Spinal cord (tissue), 10 donors: ENCODE results near the gene BOK. TPM values are rescaled to one million over a fixed set of nuclear protein-coding genes. Genes with fewer than 3 reads are reported as not detected.

ENCODE experiments used
- DNase-seq, 6 donors: peaks; one replicate each; pipeline versions ENCODE4 v3.0.0 to v3.0.0-alpha.2; 2013 to 2015; ENCODE audit warnings: low spot score in 6 of 6, low read depth in 4 of 6
- H3K27ac ChIP-seq: one replicate; pipeline ENCODE4 v1.5.1; 2013; ENCODE audit warnings: low read depth, low read length, control low read depth
- H3K27me3 ChIP-seq: one replicate; pipeline ENCODE4 v1.6.1; 2013; ENCODE audit warnings: low read length; ENCODE audit not compliant: control insufficient read depth, insufficient read depth
- H3K36me3 ChIP-seq: one replicate; pipeline ENCODE4 v1.6.1; 2013; ENCODE audit warnings: low read length; ENCODE audit not compliant: control insufficient read depth, insufficient read depth
- H3K4me1 ChIP-seq: one replicate; pipeline ENCODE4 v1.6.1; 2013; ENCODE audit warnings: low read length; ENCODE audit not compliant: control insufficient read depth, insufficient read depth
- H3K4me3 ChIP-seq: one replicate; pipeline ENCODE4 v1.5.1; 2013; ENCODE audit warnings: low read depth, low read length, control low read depth
- H3K9me3 ChIP-seq: one replicate; pipeline ENCODE4 v1.6.1; 2013; ENCODE audit warnings: low read length; ENCODE audit not compliant: control insufficient read depth, insufficient read depth
- WGBS: methylation state at CpG from one replicate; pipeline ENCODE4 v1.1.5; 2013; ENCODE audit warnings: missing lambda C conversion rate; ENCODE audit not compliant: insufficient coverage; 5-methylcytosine and 5-hydroxymethylcytosine counted together
- polyA plus RNA-seq, 2 donors: library from polyadenylated mRNA; unstranded; fragments of 120-200 nt; gene quantifications; one replicate each; pipeline ENCODE4 v1.2.1, GENCODE V29; 2013; ENCODE audit not compliant: insufficient read length in 2 of 2
- small RNA-seq: library from RNA; depleted of rRNA; stranded (forward); fragments of <200 nt; gene quantifications from one replicate; pipeline ENCODE3, GENCODE V24; 2014; ENCODE audit warnings: low replicate concordance
- total RNA-seq, 2 donors: library from RNA; depleted of rRNA in 1 of 2; stranded (reverse); fragments of 120-200 nt in 1 of 2; fragments of >200 nt in 1 of 2; gene quantifications; one replicate each; pipeline versions ENCODE4 v1.2.3 to v1.2.4, GENCODE V29; 2013 to 2014
- donor health status: healthy.

The BOK gene
- total and polyA plus RNA-seq, 4 donors: 15.5 to 52.7 (median 37.3) TPM

DNA sequence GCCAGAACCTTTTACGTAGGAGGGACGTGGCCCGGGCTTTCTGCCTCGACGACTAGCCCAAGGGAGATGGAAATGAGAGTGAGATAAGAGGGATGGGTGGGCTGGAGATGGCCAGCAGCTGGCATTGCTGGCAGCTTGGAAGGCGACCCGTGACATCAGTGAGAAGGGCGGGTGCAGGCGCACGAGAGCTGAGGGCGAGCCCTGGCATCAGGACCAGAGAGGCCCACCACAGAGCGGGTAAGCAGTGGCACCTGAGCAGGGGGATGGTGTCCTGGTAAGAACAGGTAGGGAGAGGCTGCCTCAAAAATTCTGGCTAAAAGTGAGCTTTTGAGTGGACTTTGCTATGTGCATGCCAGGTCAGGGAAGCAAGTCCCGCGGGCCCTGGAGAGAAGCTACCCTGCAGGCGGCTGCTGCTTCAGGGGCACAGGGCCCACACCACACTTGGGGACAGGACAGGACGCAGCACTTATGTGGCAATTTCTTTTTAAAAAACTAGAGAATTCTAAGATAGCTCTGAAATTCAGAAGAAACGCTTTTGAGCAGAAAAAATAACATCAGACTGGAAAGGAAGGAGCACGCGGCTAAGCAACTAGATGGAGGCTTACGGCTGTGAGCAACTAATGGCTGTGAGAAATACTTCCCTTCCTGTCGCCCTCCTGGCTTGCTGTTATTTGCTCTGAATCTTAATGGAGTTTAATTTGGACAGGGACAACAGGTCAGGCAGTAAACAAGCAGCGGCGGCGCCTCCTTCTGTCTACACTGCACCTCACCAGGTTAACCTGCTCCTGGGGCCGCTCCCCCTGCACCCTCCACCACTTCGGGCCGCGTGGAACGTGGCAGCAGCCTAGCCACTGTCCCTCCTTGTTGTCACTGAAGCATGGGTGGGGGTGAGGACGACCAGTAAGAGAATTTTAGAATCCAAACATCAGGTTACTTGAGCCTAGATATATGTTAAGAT lies 57.9 kb downstream of the BOK start:
- Histone ChIP-seq H3K36me3 (peaks cover 39% of the 10 kb centered on the region), H3K27me3 (no peaks in the 10 kb centered on the region), H3K27ac (no peak overlapping the region), H3K4me3 (no peak overlapping the region), H3K9me3 (no peaks in the 10 kb centered on the region), H3K4me1 (peaks cover 18% of the 10 kb centered on the region)
- DNase-seq: no peak
- WGBS: 91% methylated on average over 18 of the region's 30 CpGs

DNA sequence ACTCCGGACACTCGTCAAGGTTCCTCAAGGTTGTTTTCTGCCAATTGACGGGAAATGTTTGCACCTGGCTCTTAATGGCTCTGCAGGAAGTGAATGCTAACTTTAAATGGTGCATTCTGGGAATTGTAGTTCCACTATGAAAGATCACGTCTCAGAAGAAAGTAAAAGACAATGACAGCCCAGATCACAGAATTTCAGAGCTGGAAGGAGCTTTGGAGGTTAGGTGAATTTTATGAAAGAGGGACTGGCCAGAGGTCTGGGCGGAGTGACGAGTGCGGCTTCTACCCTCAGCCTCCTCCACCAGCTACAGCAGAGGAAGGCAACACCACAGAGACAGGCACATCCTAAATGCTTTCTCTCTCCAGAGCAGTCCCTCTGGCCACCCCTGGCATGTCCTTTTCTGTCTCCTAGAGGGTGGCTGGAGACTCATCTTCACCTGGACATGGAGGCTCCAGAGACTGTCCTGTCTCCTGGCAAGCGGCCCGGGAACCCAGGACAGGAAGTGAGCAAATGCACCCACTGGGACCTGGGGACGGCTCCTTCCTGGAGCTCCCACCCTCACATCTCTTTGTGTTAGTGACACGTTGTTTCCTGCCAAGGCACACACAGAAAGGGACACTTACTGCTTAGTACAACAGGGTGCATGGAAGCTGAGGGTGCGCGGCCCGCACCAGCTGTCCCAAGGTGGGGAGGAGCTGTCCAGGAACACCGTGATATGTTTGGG lies 59.0 kb downstream of the BOK start:
- H3K36me3 ChIP-seq: peaks cover 43% of the 10 kb centered on the region
- WGBS: 76% methylated on average over 12 of the region's 15 CpGs
- H3K4me3 ChIP-seq: peak overlapping the region; percentile 12
- no peaks in the 10 kb centered on the region for H3K27me3 ChIP-seq
- peak overlapping the region; percentile 16 for H3K27ac ChIP-seq
- peak in 2 of 6 donors; percentile 37 to 82 for DNase-seq
- no peaks in the 10 kb centered on the region for H3K9me3 ChIP-seq
- H3K4me1 ChIP-seq: peaks cover 18% of the 10 kb centered on the region

DNA sequence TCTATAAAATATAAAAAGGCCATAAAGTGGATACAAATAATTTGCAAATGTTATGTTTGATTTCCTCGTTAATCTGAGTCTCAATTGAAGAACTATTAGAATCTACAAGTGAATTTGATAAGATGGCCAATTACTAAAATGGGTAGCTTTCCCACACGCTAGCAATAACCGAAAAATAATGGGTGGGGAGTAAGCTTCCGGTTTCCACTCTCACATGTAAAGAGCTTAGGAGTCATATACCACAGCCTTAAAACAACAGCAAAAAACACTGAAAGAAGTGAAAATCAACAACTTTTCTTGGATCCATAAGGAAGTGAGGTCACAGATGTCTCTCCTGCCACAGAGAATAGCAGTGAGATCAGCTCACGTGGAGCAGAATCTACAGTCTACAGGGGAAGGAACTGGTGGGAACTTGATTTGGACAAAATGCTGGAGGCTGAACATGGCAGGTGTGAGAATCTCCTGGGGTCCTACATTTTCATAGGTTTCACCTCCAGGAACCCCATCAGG lies 59.8 kb downstream of the BOK start:
- no peaks in the 10 kb centered on the region for H3K9me3 ChIP-seq
- no peaks in the 10 kb centered on the region for H3K27me3 ChIP-seq
- H3K36me3 ChIP-seq: peaks cover 49% of the 10 kb centered on the region
- no peak overlapping the region for H3K4me3 ChIP-seq
- no peak overlapping the region for H3K27ac ChIP-seq
- WGBS: 86% methylated on average over 1 of the region's 5 CpGs
- H3K4me1 ChIP-seq: peaks cover 18% of the 10 kb centered on the region
- DNase-seq: no peak

DNA sequence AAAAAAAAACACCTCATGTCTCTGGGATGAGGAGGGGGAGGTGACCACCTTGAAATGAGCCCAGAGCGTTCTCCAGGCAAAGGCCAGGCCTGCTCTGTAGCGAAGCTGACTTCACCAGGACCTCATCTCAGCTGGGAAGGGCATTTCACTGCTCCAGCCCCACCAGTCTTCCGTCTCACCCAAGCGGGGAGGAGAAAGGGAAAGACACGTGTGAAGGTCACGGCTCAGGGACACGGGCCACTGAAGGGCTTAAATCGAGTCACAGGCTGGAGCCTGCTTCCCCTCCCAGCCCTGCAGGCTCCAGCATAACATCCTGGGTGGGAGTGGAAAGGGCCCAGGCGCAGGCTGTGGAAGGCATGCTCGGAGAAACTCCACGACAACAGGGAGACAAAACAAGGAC lies 60.3 kb downstream of the BOK start:
- H3K4me1 ChIP-seq: peaks cover 18% of the 10 kb centered on the region
- DNase-seq: no peak
- no peak overlapping the region for H3K27ac ChIP-seq
- no peaks in the 10 kb centered on the region for H3K9me3 ChIP-seq
- 86% methylated on average over 11 of the region's 11 CpGs for WGBS
- no peak overlapping the region for H3K4me3 ChIP-seq
- H3K27me3 ChIP-seq: no peaks in the 10 kb centered on the region
- H3K36me3 ChIP-seq: peaks cover 48% of the 10 kb centered on the region

DNA sequence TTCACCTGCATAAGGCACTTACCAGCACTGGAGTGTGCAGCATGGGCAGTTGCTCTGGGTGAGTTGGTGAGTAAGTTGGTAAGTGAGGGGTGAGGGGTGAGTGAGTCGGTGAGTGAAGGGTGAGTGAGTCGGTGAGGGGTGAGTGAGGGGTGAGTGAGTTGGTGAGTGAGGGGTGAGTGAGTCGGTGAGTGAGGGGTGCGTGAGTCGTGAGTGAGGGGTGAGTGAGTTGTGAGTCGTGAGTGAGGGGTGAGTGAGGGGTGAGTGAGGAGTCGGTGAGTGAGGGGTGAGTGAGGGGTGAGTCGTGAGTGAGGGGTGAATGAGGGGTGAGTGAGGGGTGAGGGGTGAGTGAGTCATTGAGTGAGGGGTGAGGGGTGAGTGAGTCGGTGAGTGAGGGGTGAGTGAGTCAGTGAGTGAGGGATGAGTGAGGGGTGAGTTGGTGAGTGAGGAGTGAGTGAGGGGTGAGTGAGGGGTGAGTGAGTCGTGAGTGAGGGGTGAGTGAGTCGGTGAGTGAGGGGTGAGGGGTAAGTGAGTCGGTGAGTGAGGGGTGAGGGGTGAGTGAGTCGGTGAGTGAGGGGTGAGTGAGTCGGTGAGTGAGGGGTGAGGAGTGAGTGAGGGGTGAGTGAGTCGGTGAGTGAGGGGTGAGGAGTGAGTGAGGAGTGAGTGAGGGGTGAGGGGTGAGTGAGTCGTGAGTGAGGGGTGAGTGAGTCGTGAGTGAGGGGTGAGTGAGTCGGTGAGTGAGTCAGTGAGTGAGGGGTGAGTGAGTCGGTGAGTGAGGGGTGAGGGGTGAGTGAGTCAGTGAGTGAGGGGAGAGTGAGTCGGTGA lies 61.3 kb downstream of the BOK start:
- H3K27ac ChIP-seq: no peak overlapping the region
- 88% methylated on average over 14 of the region's 20 CpGs for WGBS
- DNase-seq: no peak

DNA sequence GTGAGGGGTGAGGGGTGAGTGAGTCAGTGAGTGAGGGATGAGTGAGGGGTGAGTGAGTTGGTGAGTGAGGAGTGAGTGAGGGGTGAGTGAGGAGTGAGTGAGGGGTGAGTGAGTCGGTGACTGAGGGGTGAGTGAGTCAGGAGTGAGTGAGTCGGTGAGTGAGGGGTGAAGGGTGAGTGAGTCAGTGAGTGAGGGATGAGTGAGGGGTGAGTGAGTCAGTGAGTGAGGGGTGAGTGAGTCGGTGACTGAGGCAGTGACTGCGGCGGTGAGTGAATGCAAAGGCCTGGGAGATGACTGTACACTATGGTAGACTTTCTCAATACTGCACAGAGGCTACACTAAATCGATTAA lies 61.8 kb downstream of the BOK start:
- H3K27ac ChIP-seq: no peak overlapping the region
- 100% methylated on average over 2 of the region's 6 CpGs for WGBS

More for the DNA sequence above, 61.3 kb downstream of the BOK start:
- H3K9me3 ChIP-seq: no peaks in the 10 kb centered on the region
- no peak overlapping the region for H3K4me3 ChIP-seq
- H3K36me3 ChIP-seq: peaks cover 48% of the 10 kb centered on the region
- H3K4me1 ChIP-seq: peaks cover 18% of the 10 kb centered on the region
- H3K27me3 ChIP-seq: no peaks in the 10 kb centered on the region

More for the DNA sequence above, 61.8 kb downstream of the BOK start:
- H3K36me3 ChIP-seq: peaks cover 46% of the 10 kb centered on the region
- no peaks in the 10 kb centered on the region for H3K27me3 ChIP-seq
- no peak overlapping the region for H3K4me3 ChIP-seq
- peaks cover 18% of the 10 kb centered on the region for H3K4me1 ChIP-seq
- no peaks in the 10 kb centered on the region for H3K9me3 ChIP-seq
- DNase-seq: no peak

Small RNAs within 50 kb of the gene (small RNA-seq; reads per million reads assigned to genes)
- gene RNA5SP122: not detected

Other genes with a start within 250 kb of the BOK start
- 100 to 1,000 TPM; 304 to 355 TPM for gene HDLBP, start 243.1 kb upstream of the BOK start, total RNA-seq
- 100 to 1,000 TPM; 230 to 270 TPM for gene HDLBP, start 243.1 kb upstream of the BOK start, polyA plus RNA-seq
- gene SEPTIN2, start 242.8 kb upstream of the BOK start, total RNA-seq: 100 to 1,000 TPM; 461 to 582 TPM
- 100 to 1,000 TPM; 460 to 553 TPM for gene SEPTIN2, start 242.8 kb upstream of the BOK start, polyA plus RNA-seq
- gene FARP2, start 202.5 kb upstream of the BOK start, total RNA-seq: 10 to 100 TPM; 59.6 to 67.3 TPM
- 10 to 100 TPM; 37.5 to 44.6 TPM for gene FARP2, start 202.5 kb upstream of the BOK start, polyA plus RNA-seq
- 100 to 1,000 TPM; 134 to 165 TPM for gene STK25, start 50.2 kb upstream of the BOK start, total RNA-seq
- 100 to 1,000 TPM; 216 to 255 TPM for gene STK25, start 50.2 kb upstream of the BOK start, polyA plus RNA-seq
- 10 to 100 TPM; 18.5 to 45.8 TPM for gene THAP4, start 78.4 kb downstream of the BOK start, total RNA-seq
- gene THAP4, start 78.4 kb downstream of the BOK start, polyA plus RNA-seq: 10 to 100 TPM; 45.1 to 48.4 TPM
- gene ATG4B, start 78.9 kb downstream of the BOK start, total RNA-seq: 10 to 100 TPM; 53.8 to 64.2 TPM
- gene ATG4B, start 78.9 kb downstream of the BOK start, polyA plus RNA-seq: 100 to 1,000 TPM in 1 of 2 donors, 10 to 100 TPM in 1; 83.9 to 124 TPM
- gene DTYMK, start 128.1 kb downstream of the BOK start, total RNA-seq: 10 to 100 TPM; 13.1 to 34.2 TPM
- gene DTYMK, start 128.1 kb downstream of the BOK start, polyA plus RNA-seq: 10 to 100 TPM; 43.8 to 51.6 TPM
- gene ING5, start 143.3 kb downstream of the BOK start, total RNA-seq: 10 to 100 TPM; 29.9 to 37.4 TPM
- gene ING5, start 143.3 kb downstream of the BOK start, polyA plus RNA-seq: 10 to 100 TPM; 34.3 to 51.2 TPM
- gene D2HGDH, start 175.9 kb downstream of the BOK start, total RNA-seq: 10 to 100 TPM; 12.4 to 12.7 TPM
- gene D2HGDH, start 175.9 kb downstream of the BOK start, polyA plus RNA-seq: 10 to 100 TPM; 25.9 to 42.8 TPM
- gene GAL3ST2, start 218.1 kb downstream of the BOK start, total RNA-seq: under 1 TPM; 0.33 to 0.50 TPM
- gene GAL3ST2, start 218.1 kb downstream of the BOK start, polyA plus RNA-seq: under 1 TPM; 0.77 to 0.79 TPM